K562 (cell line): Measurements from ENCODE around the gene NINJ1. TPM values are rescaled to one million over a fixed set of nuclear protein-coding genes. Genes with fewer than 3 reads are reported as not detected.
A peak's percentile ranks its signal among the peaks of the same experiment; 100 is the strongest.

Source experiments
- ATAC-seq: fragments of 200-7000 bp; cut with Tn5 transposase; 3 replicates; pipeline ENCODE4 v1.9.1; 2020; ENCODE audit warnings: moderate library complexity
- BruUV-seq: library from RNA; stranded (reverse); fragments of 400-500 nt; replicated peaks from 2 replicates; lab custom pipeline; 2021; lab: Mats Ljungman, UMichigan
- CTCF ChIA-PET: fragments of 300-600 bp; formaldehyde crosslinking; extraction: SDS; loops from one replicate; lab custom pipeline; 2021; ENCODE audit warnings: low intra/inter-chr PET ratio; lab: Yijun Ruan, JAX
- POLR2A ChIA-PET: fragments of 300-600, 350-650 bp; sonication (Branson Sonifier 250); formaldehyde crosslinking; extraction: SDS; loops from one replicate; lab custom pipeline; 2021; ENCODE audit warnings: antibody characterized with exemption, inconsistent platforms; lab: Yijun Ruan, JAX
- DNase-seq, 4 experiments: peaks; one replicate each; pipeline versions ENCODE4 v3.0.0 to v3.0.0-alpha.2; 2011 to 2018; ENCODE audit warnings: low spot score in 3 of 4, mixed read lengths in 3 of 4; ENCODE audit errors: extremely low read depth in 1 of 4
- FAIRE-seq: peaks from 2 replicates; lab custom pipeline; 2011; peaks lifted over from hg19 to GRCh38; lab: Jason Lieb, UNC
- H2AFZ ChIP-seq: 2 replicates; pipeline ENCODE4 v1.6.0; 2011; ENCODE audit warnings: low read depth, low read length, control low read depth, inconsistent platforms
- H3K27ac ChIP-seq: fragments of 200-600 bp; 3 replicates; pipeline ENCODE4 v1.8.0; 2011; ENCODE audit warnings: low read depth, mild to moderate bottlenecking, control low read depth, inconsistent platforms, low read length, moderate library complexity, mixed read lengths; ENCODE audit errors: extremely low read depth
- H3K27me3 ChIP-seq, 2 experiments: fragments of 300-600 bp in 1 of 2; 2 replicates in 1 of 2; 3 replicates in 1 of 2; pipeline versions ENCODE4 v1.6.0 to v1.8.0; 2011; ENCODE audit warnings: inconsistent platforms in 2 of 2, low read length in 2 of 2, mild to moderate bottlenecking in 1 of 2, mixed read lengths in 1 of 2, moderate library complexity in 1 of 2; ENCODE audit not compliant: control insufficient read depth in 2 of 2, insufficient read depth in 2 of 2
- H3K36me3 ChIP-seq: fragments of 300-600 bp; 3 replicates; pipeline ENCODE4 v1.8.0; 2011; ENCODE audit warnings: mild to moderate bottlenecking, low read length, inconsistent platforms; ENCODE audit not compliant: control insufficient read depth, insufficient read depth
- H3K4me1 ChIP-seq, 2 experiments: fragments of 200-600 bp in 1 of 2; replicated peaks in 1 of 2; 2 replicates in 1 of 2; 3 replicates in 1 of 2; pipeline versions ENCODE4 v1.5.1 to v1.8.0; 2011; ENCODE audit warnings: inconsistent platforms in 2 of 2, low read length in 2 of 2, mild to moderate bottlenecking in 1 of 2, mixed read lengths in 1 of 2, moderate library complexity in 1 of 2; ENCODE audit not compliant: control insufficient read depth in 2 of 2, insufficient read depth in 2 of 2
- H3K4me2 ChIP-seq: 2 replicates; pipeline ENCODE4 v1.6.1; 2011; ENCODE audit warnings: low read length, control low read depth, inconsistent platforms, mixed read lengths; ENCODE audit not compliant: insufficient read depth
- H3K4me3 ChIP-seq: fragments of 200-600 bp; sonication (generic), shearing (Covaris generic); 2 replicates; pipeline ENCODE4 v1.5.1; 2016; ENCODE audit warnings: control low read depth, inconsistent platforms
- H3K79me2 ChIP-seq: fragments of 200-600 bp; 3 replicates; pipeline ENCODE4 v1.8.0; 2011; ENCODE audit warnings: low read length, inconsistent platforms; ENCODE audit not compliant: control insufficient read depth, insufficient read depth
- H3K9ac ChIP-seq, 2 experiments: 2 replicates each; pipeline versions ENCODE4 v1.6.0 to v1.6.1; 2011; ENCODE audit warnings: low read depth in 2 of 2, low read length in 2 of 2, control low read depth in 1 of 2, inconsistent platforms in 1 of 2, mild to moderate bottlenecking in 1 of 2, mixed read lengths in 1 of 2; ENCODE audit not compliant: insufficient read depth in 1 of 2
- H3K9me1 ChIP-seq: one replicate; pipeline ENCODE4 v1.6.0; 2011; ENCODE audit warnings: inconsistent platforms, mild to moderate bottlenecking, low read length, moderate library complexity; ENCODE audit not compliant: control insufficient read depth, insufficient read depth
- H3K9me3 ChIP-seq: replicated peaks from 2 replicates; pipeline ENCODE4 v1.5.1; 2011; ENCODE audit warnings: low read depth, low read length, inconsistent platforms; ENCODE audit not compliant: control insufficient read depth, insufficient read depth
- H4K20me1 ChIP-seq: replicated peaks from 2 replicates; pipeline ENCODE4 v1.6.1; 2011; ENCODE audit warnings: low read length, inconsistent platforms, mixed read lengths; ENCODE audit not compliant: control insufficient read depth, insufficient read depth
- ETS2 ChIP-seq: IDR thresholded peaks from 2 replicates; pipeline ENCODE4 v1.6.1; 2016; ENCODE audit warnings: borderline replicate concordance, missing genetic modification characterization, mild to moderate bottlenecking, moderate library complexity, missing compliant biosample characterization; ENCODE audit not compliant: poor library complexity, severe bottlenecking
- ETV1 ChIP-seq: fragments of 450-650 bp; conservative IDR thresholded peaks from 2 replicates; pipeline ENCODE4 v1.6.1; 2016; ENCODE audit warnings: missing genetic modification characterization, control low read depth, low read depth, missing compliant biosample characterization
- HEY1 ChIP-seq: fragments of 250-450 bp; sonication (Bioruptor Pico); IDR thresholded peaks from 2 replicates; pipeline ENCODE4 v1.5.0; 2020; ENCODE audit warnings: mild to moderate bottlenecking, moderate library complexity, borderline replicate concordance
- MAFK ChIP-seq: IDR thresholded peaks from 2 replicates; pipeline ENCODE4 v1.6.1; 2011; ENCODE audit warnings: low read length, improper control_type of control experiment
- MAZ ChIP-seq, 2 experiments: fragments of 450-650 bp in 1 of 2; sonication (generic) in 1 of 2; formaldehyde crosslinking; IDR thresholded peaks in 1 of 2; conservative IDR thresholded peaks in 1 of 2; 2 replicates each; pipeline versions ENCODE4 v1.4.0 to v1.5.0; 2020; ENCODE audit warnings: mild to moderate bottlenecking in 1 of 2, missing genetic modification reagents in 1 of 2
- MEF2A ChIP-seq: IDR thresholded peaks from 2 replicates; pipeline ENCODE4 v1.6.1; 2011; ENCODE audit warnings: low read depth, mild to moderate bottlenecking, low read length, moderate library complexity; ENCODE audit not compliant: control insufficient read depth
- MXI1 ChIP-seq: IDR thresholded peaks from 2 replicates; pipeline ENCODE4 v1.6.1; 2011; ENCODE audit warnings: low read depth, mild to moderate bottlenecking, improper control_type of control experiment, low read length
- NBN ChIP-seq: fragments of 450-650 bp; IDR thresholded peaks from 2 replicates; pipeline ENCODE4 v1.6.1; 2016; ENCODE audit warnings: low read depth, mild to moderate bottlenecking
- NFRKB ChIP-seq: fragments of 450-650 bp; IDR thresholded peaks from 2 replicates; pipeline ENCODE4 v1.6.1; 2016; ENCODE audit warnings: low read depth
- PHF20 ChIP-seq: fragments of 450-650 bp; IDR thresholded peaks from 2 replicates; pipeline ENCODE4 v1.6.1; 2018; ENCODE audit not compliant: partially characterized antibody
- SIN3A ChIP-seq, 2 experiments: fragments of 150-350 bp in 1 of 2; IDR thresholded peaks; 2 replicates each; pipeline ENCODE4 v1.6.1; 2011 to 2016; ENCODE audit warnings: borderline replicate concordance in 2 of 2, low read depth in 2 of 2, low read length in 2 of 2, mild to moderate bottlenecking in 2 of 2, moderate library complexity in 2 of 2; ENCODE audit not compliant: control insufficient read depth in 1 of 2
- SNRNP70 ChIP-seq: fragments of 200-400 bp; formaldehyde crosslinking; optimal IDR thresholded peaks from 2 replicates; pipeline ENCODE3; 2017; ENCODE audit warnings: low read depth, low read length
- ZC3H8 ChIP-seq: fragments of 450-650 bp; IDR thresholded peaks from 2 replicates; pipeline ENCODE4 v1.6.1; 2017
- ZFPM2 ChIP-seq: fragments of 250-450 bp; sonication (Bioruptor Pico); IDR thresholded peaks from 2 replicates; pipeline ENCODE4 v1.5.1; 2022; ENCODE audit warnings: mild to moderate bottlenecking
- ZKSCAN3 ChIP-seq: fragments of 250-450 bp; sonication (Bioruptor Pico); IDR thresholded peaks from 2 replicates; pipeline ENCODE4 v1.4.0; 2020
- ZNF212 ChIP-seq: fragments of 450-650 bp; formaldehyde crosslinking; IDR thresholded peaks from 2 replicates; pipeline ENCODE4 v1.4.0; 2020; ENCODE audit warnings: mild to moderate bottlenecking
- ZNF584 ChIP-seq: fragments of 200-800 bp; sonication (Bioruptor generic); IDR thresholded peaks from 2 replicates; pipeline ENCODE4 v1.6.1; 2016; ENCODE audit warnings: low read depth, mild to moderate bottlenecking, missing genetic modification characterization, missing compliant biosample characterization
- WGBS: fragments of 100-300 bp; shearing (Covaris generic); methylation state at CpG from one replicate; pipeline ENCODE4 v1.1.6; 2016; ENCODE audit warnings: low coverage, mixed read lengths; ENCODE audit not compliant: insufficient coverage; ENCODE audit errors: missing lambda C conversion rate; 5-methylcytosine and 5-hydroxymethylcytosine counted together
- in situ Hi-C: fragments of 300-500 bp; cut with MboI; formaldehyde crosslinking; loops from 4 replicates; pipeline ENCODE4 v1.15.0; 2018; ENCODE audit warnings: inconsistent platforms, mixed read lengths
- intact Hi-C: fragments of 100-400 bp; cut with micrococcal nuclease; formaldehyde crosslinking; loops from 2 replicates; pipeline ENCODE4 v1.14.2; 2022
- polyA plus RNA-seq, 8 experiments: library from polyadenylated mRNA; depleted of rRNA in 4 of 8; stranded (reverse) in 5 of 8; unstranded in 3 of 8; fragments of >200 nt; fragmentation: Nextera tagmentation in 2 of 8; fragmentation: Illumina TruSeq in 1 of 8; extraction: Ambion mirVana in 2 of 8; extraction: Trizol in 1 of 8; gene quantifications; 2 replicates each; pipeline versions ENCODE4 v1.2.1 to v1.2.3, GENCODE V29; 2011 to 2014; ENCODE audit warnings: inconsistent platforms in 1 of 8, missing spikeins in 1 of 8
- total RNA-seq, 7 experiments: library from RNA; depleted of rRNA in 6 of 7; stranded (reverse); fragments of >200 nt in 6 of 7; fragmentation: Illumina TruSeq in 2 of 7; extraction: Trizol in 2 of 7; gene quantifications; 2 replicates each; pipeline versions ENCODE4 v1.2.1 to v1.2.3, GENCODE V29; 2011 to 2021; ENCODE audit warnings: low replicate concordance in 1 of 7
- TF ChIP-seq, protein P1 (sequence below): fragments of 450-650 bp; IDR thresholded peaks from 2 replicates; pipeline ENCODE4 v1.6.1; 2016; ENCODE audit warnings: missing biosample characterization, missing genetic modification characterization
- TF ChIP-seq, protein P2 (sequence below): sonication (generic); formaldehyde crosslinking; IDR thresholded peaks from 2 replicates; pipeline ENCODE4 v1.8.1; 2022; ENCODE audit warnings: missing genetic modification reagents

Gene NINJ1
- total and polyA plus RNA-seq, 9 of the 15 experiments (the other 6 are each of a cell fraction or from before 2014, with no cell fraction given), result 0.13 to 8.4 (median 4.9) TPM

DNA sequence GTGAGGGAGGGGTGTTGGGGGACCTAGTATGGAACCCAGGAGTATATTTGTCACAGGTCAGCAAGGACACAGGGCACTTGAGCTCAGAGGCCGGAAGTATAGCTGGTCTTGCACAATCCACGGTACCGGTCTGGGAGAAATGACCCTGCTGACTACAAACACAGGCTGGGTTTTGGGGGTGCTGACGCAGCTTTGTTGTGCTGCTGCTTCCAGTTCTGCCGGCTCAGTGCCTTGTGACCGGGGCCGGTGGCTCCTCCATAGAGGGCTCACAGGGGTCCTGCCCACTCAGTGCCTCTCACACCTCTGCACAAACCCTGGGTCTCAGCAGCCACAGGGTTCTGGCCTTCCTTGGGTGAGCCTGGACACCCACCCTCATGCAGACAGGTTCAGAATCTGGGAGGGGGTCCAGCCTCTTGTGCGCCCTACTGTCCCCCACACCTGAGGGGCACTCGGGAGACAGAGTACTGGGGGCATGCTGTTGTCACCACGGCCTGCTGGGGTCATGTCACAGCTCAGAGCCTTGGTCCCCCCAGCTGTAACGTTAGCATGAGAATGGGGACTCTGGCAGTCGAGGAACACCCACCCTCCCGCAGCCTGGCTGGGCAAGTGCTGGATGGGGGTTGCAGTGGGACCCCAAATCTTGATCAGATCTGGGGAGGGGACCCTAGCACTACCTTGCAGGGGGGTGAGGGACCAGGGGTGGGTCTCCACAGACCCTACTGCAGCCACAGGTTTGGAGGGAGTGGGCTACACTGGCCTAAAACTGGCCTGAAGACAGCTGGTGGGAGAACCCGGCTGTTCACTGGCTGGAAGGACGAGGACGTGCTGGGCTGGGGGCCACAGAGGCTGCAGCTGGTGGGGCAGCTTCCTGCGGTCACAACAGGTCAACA, 17.7 kb downstream of the NINJ1 start:
- FAIRE-seq (peak; percentile 44), DNase-seq (peak in 2 of 4 experiments; percentile 45 to 54), ATAC-seq (peak; percentile 8)
- Histone ChIP-seq H3K4me1 (peaks cover 48 to 68% of the 10 kb centered on the region in 2 experiments), H4K20me1 (no peaks in the 10 kb centered on the region), H3K4me3 (no peak overlapping the region), H3K36me3 (peaks cover 5% of the 10 kb centered on the region; the same call in 1 of the 3 replicates), H3K9ac (peak overlapping the region in 1 of 2 experiments; percentile 59; a peak in 2 of 4 replicates), H3K9me1 (peaks cover 3% of the 10 kb centered on the region), H2AFZ (peak overlapping the region; percentile 72), H3K9me3 (no peaks in the 10 kb centered on the region), H3K27me3 (no peaks in the 10 kb centered on the region), H3K4me2 (no peak overlapping the region), H3K27ac (peak overlapping the region; percentile 32; the same call in 2 of the 3 replicates), H3K79me2 (no peaks in the 10 kb centered on the region)
- no TSS peak for BruUV-seq
- in situ Hi-C loops (no loop called here), intact Hi-C loops (no loop called here)
- CTCF ChIA-PET, result no interaction called here
- POLR2A ChIA-PET, result interaction anchor here (0.5 to 1.2 kb wide), 4 partner anchors 15 to 174 kb away, joined by 3 read pairs; no protein-coding TSS in a partner anchor
- WGBS, result 72% methylated on average over 13 of the region's 17 CpGs
- no peak for TF ChIP-seq HEY1 (CRISPR knock-in tag)
- no peak for TF ChIP-seq PHF20
- TF ChIP-seq ZNF212 (CRISPR knock-in tag), result no peak
- no peak for TF ChIP-seq ZC3H8
- TF ChIP-seq, protein P1, sequence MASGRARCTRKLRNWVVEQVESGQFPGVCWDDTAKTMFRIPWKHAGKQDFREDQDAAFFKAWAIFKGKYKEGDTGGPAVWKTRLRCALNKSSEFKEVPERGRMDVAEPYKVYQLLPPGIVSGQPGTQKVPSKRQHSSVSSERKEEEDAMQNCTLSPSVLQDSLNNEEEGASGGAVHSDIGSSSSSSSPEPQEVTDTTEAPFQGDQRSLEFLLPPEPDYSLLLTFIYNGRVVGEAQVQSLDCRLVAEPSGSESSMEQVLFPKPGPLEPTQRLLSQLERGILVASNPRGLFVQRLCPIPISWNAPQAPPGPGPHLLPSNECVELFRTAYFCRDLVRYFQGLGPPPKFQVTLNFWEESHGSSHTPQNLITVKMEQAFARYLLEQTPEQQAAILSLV, result peak; percentile 46; the same call in 1 of the 2 replicates
- TF ChIP-seq MXI1, result no peak
- no peak for TF ChIP-seq SNRNP70
- TF ChIP-seq SIN3A (IDR thresholded peaks at IDR 0.05; ENCODE audit: borderline replicate concordance in 2 of 2, control insufficient read depth in 1 of 2, low read depth in 2 of 2, low read length in 2 of 2), result no peak
- no peak for TF ChIP-seq MAZ (CRISPR knock-in tag; conservative IDR thresholded peaks at IDR 0.05 in 1 of 2, IDR thresholded peaks at IDR 0.05 in 1 of 2)
- TF ChIP-seq ZKSCAN3 (CRISPR knock-in tag), result no peak
- no peak for TF ChIP-seq ZFPM2 (CRISPR knock-in tag)
- no peak for TF ChIP-seq NBN
- peak; percentile 87 for TF ChIP-seq ETV1 (tag)
- TF ChIP-seq MEF2A, result no peak
- no peak for TF ChIP-seq ZNF584 (CRISPR knock-in tag)
- TF ChIP-seq, protein P2, sequence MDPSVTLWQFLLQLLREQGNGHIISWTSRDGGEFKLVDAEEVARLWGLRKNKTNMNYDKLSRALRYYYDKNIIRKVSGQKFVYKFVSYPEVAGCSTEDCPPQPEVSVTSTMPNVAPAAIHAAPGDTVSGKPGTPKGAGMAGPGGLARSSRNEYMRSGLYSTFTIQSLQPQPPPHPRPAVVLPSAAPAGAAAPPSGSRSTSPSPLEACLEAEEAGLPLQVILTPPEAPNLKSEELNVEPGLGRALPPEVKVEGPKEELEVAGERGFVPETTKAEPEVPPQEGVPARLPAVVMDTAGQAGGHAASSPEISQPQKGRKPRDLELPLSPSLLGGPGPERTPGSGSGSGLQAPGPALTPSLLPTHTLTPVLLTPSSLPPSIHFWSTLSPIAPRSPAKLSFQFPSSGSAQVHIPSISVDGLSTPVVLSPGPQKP, result no peak
- no peak for TF ChIP-seq NFRKB
- no peak for TF ChIP-seq ETS2 (tag)
- TF ChIP-seq MAFK, result peak; percentile 65
